ENCODE results near the gene IGFLR1. TPM values are rescaled to one million over a fixed set of nuclear protein-coding genes. Genes with fewer than 3 reads are reported as not detected.

The IGFLR1 gene
- total and polyA plus RNA-seq, 8 donors: 3.6 to 36.8 (median 9.4) TPM

GRCh38 chr19:35751839-35752745 is 9.8 kb upstream of the IGFLR1 start:
- Histone ChIP-seq H3K36me3 (peaks cover 16 to 38% (median 32%) of the 10 kb centered on the region in 4 donors), H3K9me3 (no peaks in the 10 kb centered on the region), H3K4me1 (peaks cover 40 to 66% (median 52%) of the 10 kb centered on the region in 4 donors), H3K27me3 (peaks cover 0 to 16% (median 0%) of the 10 kb centered on the region in 3 donors), H3K27ac (peak overlapping the region in 1 of 5 donors; percentile 99), H3K4me3 (no peak overlapping the region)
- no peak for TF ChIP-seq EP300 (IDR thresholded peaks at IDR 0.05)
- TF ChIP-seq POLR2AphosphoS5 (IDR thresholded peaks at IDR 0.05): no peak
- no peak for TF ChIP-seq POLR2A (IDR thresholded peaks at IDR 0.05)
- TF ChIP-seq, protein P1, sequence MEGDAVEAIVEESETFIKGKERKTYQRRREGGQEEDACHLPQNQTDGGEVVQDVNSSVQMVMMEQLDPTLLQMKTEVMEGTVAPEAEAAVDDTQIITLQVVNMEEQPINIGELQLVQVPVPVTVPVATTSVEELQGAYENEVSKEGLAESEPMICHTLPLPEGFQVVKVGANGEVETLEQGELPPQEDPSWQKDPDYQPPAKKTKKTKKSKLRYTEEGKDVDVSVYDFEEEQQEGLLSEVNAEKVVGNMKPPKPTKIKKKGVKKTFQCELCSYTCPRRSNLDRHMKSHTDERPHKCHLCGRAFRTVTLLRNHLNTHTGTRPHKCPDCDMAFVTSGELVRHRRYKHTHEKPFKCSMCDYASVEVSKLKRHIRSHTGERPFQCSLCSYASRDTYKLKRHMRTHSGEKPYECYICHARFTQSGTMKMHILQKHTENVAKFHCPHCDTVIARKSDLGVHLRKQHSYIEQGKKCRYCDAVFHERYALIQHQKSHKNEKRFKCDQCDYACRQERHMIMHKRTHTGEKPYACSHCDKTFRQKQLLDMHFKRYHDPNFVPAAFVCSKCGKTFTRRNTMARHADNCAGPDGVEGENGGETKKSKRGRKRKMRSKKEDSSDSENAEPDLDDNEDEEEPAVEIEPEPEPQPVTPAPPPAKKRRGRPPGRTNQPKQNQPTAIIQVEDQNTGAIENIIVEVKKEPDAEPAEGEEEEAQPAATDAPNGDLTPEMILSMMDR (IDR thresholded peaks at IDR 0.05): no peak
- DNase-seq: peak in 1 of 2 donors; percentile 2
- intact Hi-C loops (cut with DNase I; ENCODE audit: low total_unique reads): no loop called here
- 88 to 92% (median 91%) methylated on average over 11 to 14 of the region's 14 CpGs for WGBS, 5 donors

DNA sequence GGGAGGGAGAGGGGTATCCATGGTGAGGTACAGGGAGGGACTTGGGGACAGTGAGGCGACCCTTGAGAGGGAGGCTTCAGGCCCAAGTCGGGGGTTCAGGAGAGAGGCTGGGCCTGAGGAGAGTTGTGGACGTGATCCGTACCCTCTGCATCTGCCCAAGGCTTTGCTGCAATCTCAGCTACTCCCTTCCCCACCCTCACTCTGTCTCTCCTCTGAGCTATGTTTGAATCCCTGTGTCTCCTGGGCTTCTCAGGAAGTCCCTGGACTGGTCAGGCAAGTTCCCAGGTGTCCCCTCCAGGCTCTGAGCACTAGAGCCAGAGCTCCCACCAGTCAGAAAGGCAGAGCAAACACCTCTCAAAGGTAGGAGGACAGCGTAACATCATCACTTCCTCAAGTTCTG is 7.9 kb upstream of the IGFLR1 start:
- TF ChIP-seq, protein P1 (IDR thresholded peaks at IDR 0.05): no peak
- TF ChIP-seq POLR2A (IDR thresholded peaks at IDR 0.05): no peak
- TF ChIP-seq EP300 (IDR thresholded peaks at IDR 0.05): no peak
- Histone ChIP-seq H3K27me3 (no peaks in the 10 kb centered on the region), H3K4me1 (peaks cover 32 to 61% (median 46%) of the 10 kb centered on the region in 4 donors), H3K4me3 (no peak overlapping the region), H3K9me3 (no peaks in the 10 kb centered on the region), H3K36me3 (peaks cover 16 to 38% (median 32%) of the 10 kb centered on the region in 4 donors), H3K27ac (peak overlapping the region in 2 of 5 donors; percentile 6 to 88)
- peak in 1 of 2 donors; percentile 11 for DNase-seq
- 86 to 98% (median 93%) methylated on average over 4 to 5 of the region's 5 CpGs for WGBS, 5 donors
- intact Hi-C loops (cut with DNase I; ENCODE audit: low total_unique reads): no loop called here

- H3K4me1 ChIP-seq: peaks cover 32 to 62% (median 46%) of the 10 kb centered on the region in 4 donors
These were observed 6.1 kb upstream of the IGFLR1 start, which contains the start of gene LIN37 for GRCh38 chr19:35748106-35749020. Gene LIN37, plus strand, starts transcription at chr19:35748576. Its CDS starts 149 bp downstream, at chr19:35748725.

More at GRCh38 chr19:35748106-35749020, 6.1 kb upstream of the IGFLR1 start, which contains the start of gene LIN37:
- H3K4me3 ChIP-seq: peak within 1 kb of the TSS; percentile 81 to 97 (median 90)
- intact Hi-C loops (cut with DNase I; ENCODE audit: low total_unique reads): no loop called here
- peak; percentile 99 to 100 for DNase-seq
- H3K9me3 ChIP-seq: no peaks in the 10 kb centered on the region
- H3K27me3 ChIP-seq: no peaks in the 10 kb centered on the region
- 0 to 1% (median 0%) methylated on average over 44 to 45 of the region's 45 CpGs for WGBS, 5 donors
- TF ChIP-seq POLR2A (IDR thresholded peaks at IDR 0.05): peak in 1 of 4 donors; percentile 83
- TF ChIP-seq, protein P1 (IDR thresholded peaks at IDR 0.05): peak in 2 of 7 experiments; percentile 32 to 59
- no peak for TF ChIP-seq EP300 (IDR thresholded peaks at IDR 0.05)
- peak; percentile 77 to 93 (median 93) for TF ChIP-seq POLR2AphosphoS5 (IDR thresholded peaks at IDR 0.05)
- H3K27ac ChIP-seq: peak within 1 kb of the TSS; percentile 74 to 88 (median 86)
- H3K36me3 ChIP-seq: peaks cover 9 to 25% (median 21%) of the 10 kb centered on the region in 4 donors
